GM23248 (cell line): ENCODE results near the gene RERE. TPM values are rescaled to one million over a fixed set of nuclear protein-coding genes. Genes with fewer than 3 reads are reported as not detected.

ENCODE experiments used
- DNase-seq: peaks from one replicate; pipeline ENCODE4 v3.0.0-alpha.2; 2015
- H2AFZ ChIP-seq: fragments of 200-600 bp; sonication (generic); 2 replicates; pipeline ENCODE4 v1.6.1; 2016; ENCODE audit warnings: antibody characterized with exemption
- H3F3A ChIP-seq: fragments of 200-600 bp; sonication (generic); 2 replicates; pipeline ENCODE4 v1.6.1; 2016; ENCODE audit warnings: mild to moderate bottlenecking, antibody characterized with exemption, mixed run types; ENCODE audit not compliant: insufficient read depth
- H3K27ac ChIP-seq: fragments of 200-600 bp; sonication (generic); 2 replicates; pipeline ENCODE4 v1.5.1; 2016; ENCODE audit warnings: mild to moderate bottlenecking
- H3K27me3 ChIP-seq: fragments of 200-600 bp; sonication (generic); replicated peaks from 2 replicates; pipeline ENCODE4 v1.6.1; 2016; ENCODE audit warnings: mild to moderate bottlenecking; ENCODE audit not compliant: insufficient read depth
- H3K36me3 ChIP-seq: fragments of 200-600 bp; sonication (generic); 2 replicates; pipeline ENCODE4 v1.6.1; 2016; ENCODE audit warnings: low read depth, mild to moderate bottlenecking
- H3K4me1 ChIP-seq: fragments of 200-600 bp; sonication (generic); 2 replicates; pipeline ENCODE4 v1.6.1; 2016; ENCODE audit warnings: mild to moderate bottlenecking; ENCODE audit not compliant: insufficient read depth
- H3K4me2 ChIP-seq: fragments of 200-600 bp; sonication (generic); one replicate; pipeline ENCODE4 v1.6.1; 2016; ENCODE audit warnings: mild to moderate bottlenecking; ENCODE audit not compliant: unreplicated experiment
- H3K4me3 ChIP-seq: fragments of 200-600 bp; sonication (generic); 2 replicates; pipeline ENCODE4 v1.5.1; 2016; ENCODE audit warnings: mild to moderate bottlenecking
- H3K79me2 ChIP-seq: fragments of 200-600 bp; sonication (generic); 2 replicates; pipeline ENCODE4 v1.6.1; 2016; ENCODE audit warnings: mild to moderate bottlenecking; ENCODE audit not compliant: insufficient read depth
- H3K9ac ChIP-seq: fragments of 200-600 bp; sonication (generic); 2 replicates; pipeline ENCODE4 v1.6.1; 2016; ENCODE audit warnings: mild to moderate bottlenecking
- H3K9me2 ChIP-seq: fragments of 200-600 bp; sonication (generic); 2 replicates; pipeline ENCODE4 v1.6.1; 2016; ENCODE audit warnings: mixed run types, mild to moderate bottlenecking, moderate library complexity; ENCODE audit not compliant: insufficient read depth
- H3K9me3 ChIP-seq: fragments of 200-600 bp; sonication (generic); one replicate; pipeline ENCODE4 v1.6.1; 2017; ENCODE audit warnings: low read depth
- H4K20me1 ChIP-seq: fragments of 200-600 bp; sonication (generic); 2 replicates; pipeline ENCODE4 v1.6.0; 2016; ENCODE audit not compliant: insufficient read depth
- EZH2 ChIP-seq: fragments of 200-600 bp; sonication (generic); IDR thresholded peaks from 2 replicates; pipeline ENCODE4 v1.6.1; 2018; ENCODE audit warnings: antibody characterized with exemption, mild to moderate bottlenecking; ENCODE audit not compliant: insufficient read depth, poor library complexity, severe bottlenecking
- EZH2phosphoT487 ChIP-seq: fragments of 200-600 bp; sonication (generic); IDR thresholded peaks from 2 replicates; pipeline ENCODE4 v1.6.1; 2018; ENCODE audit warnings: antibody characterized with exemption, moderate library complexity, mild to moderate bottlenecking, low read depth; ENCODE audit not compliant: insufficient read depth
- WGBS, 2 experiments: methylation state at CpG; one replicate each; pipeline ENCODE4 v1.1.6; 2015 to 2017; ENCODE audit warnings: low lambda C conversion rate in 2 of 2, low coverage in 1 of 2; ENCODE audit errors: missing lambda C conversion rate in 2 of 2; 5-methylcytosine and 5-hydroxymethylcytosine counted together
- in situ Hi-C: fragments of 300-500 bp; cut with MboI; formaldehyde crosslinking; loops from 2 replicates; pipeline ENCODE4 v1.15.0; 2020
- polyA plus RNA-seq: library from polyadenylated mRNA; unstranded; fragments of >200 nt; fragmentation: Nextera tagmentation; extraction: Ambion mirVana; gene quantifications from 2 replicates; pipeline ENCODE4 v1.2.1, GENCODE V29; 2016
- total RNA-seq: library from RNA; depleted of rRNA; stranded (reverse); fragments of >200 nt; shearing (Covaris generic); gene quantifications from 2 replicates; pipeline ENCODE4 v1.2.3, GENCODE V29; 2014

RERE gene
- total and polyA plus RNA-seq, 2 experiments from 2014 or later: 26.0 to 26.2 TPM

DNA sequence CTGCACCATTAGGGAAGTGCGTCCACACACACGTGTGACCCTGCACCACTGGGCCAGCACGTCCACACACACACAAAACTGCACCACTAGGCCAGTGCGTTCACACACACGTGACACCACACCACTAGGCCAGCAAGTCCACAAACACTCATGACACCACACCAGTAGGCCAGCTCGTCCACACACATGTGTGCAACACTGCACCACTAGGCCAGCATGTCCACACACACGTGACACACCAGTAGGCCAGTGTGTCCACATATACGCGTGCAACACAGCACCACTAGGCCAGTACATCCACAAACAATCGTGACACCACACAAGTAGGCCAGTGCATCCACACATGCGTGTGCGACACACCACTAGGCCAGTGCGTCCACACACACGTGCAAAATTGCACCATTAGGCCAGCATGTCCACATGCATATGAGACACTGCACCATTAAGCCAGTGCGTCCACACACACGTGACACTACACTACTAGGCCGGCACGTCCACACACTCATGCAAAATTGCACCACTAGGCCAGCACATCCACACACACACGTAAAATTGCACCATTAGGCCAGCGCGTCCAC, 264.5 kb downstream of the RERE start:
- no peak for DNase-seq
- H3K36me3 ChIP-seq: no peaks in the 10 kb centered on the region
- peaks cover 10% of the 10 kb centered on the region for H3K79me2 ChIP-seq
- H2AFZ ChIP-seq: no peak overlapping the region
- no peaks in the 10 kb centered on the region for H3K9me2 ChIP-seq
- H3K4me1 ChIP-seq: no peaks in the 10 kb centered on the region
- WGBS, 2 experiments: 97 to 98% methylated on average over 21 of the region's 21 CpGs
- no peak overlapping the region for H3K4me2 ChIP-seq
- TF ChIP-seq EZH2phosphoT487 (no peak), EZH2 (no peak)
- no peaks in the 10 kb centered on the region for H3F3A ChIP-seq
- H3K9me3 ChIP-seq: no peaks in the 10 kb centered on the region
- in situ Hi-C loops: loop anchor here (10.0 to 25.0 kb wide), 2 partner anchors 182 to 284 kb away; no protein-coding TSS in a partner anchor
- H4K20me1 ChIP-seq: no peaks in the 10 kb centered on the region
- H3K9ac ChIP-seq: no peak overlapping the region
- H3K4me3 ChIP-seq: no peak overlapping the region
- no peak overlapping the region for H3K27ac ChIP-seq
- no peaks in the 10 kb centered on the region for H3K27me3 ChIP-seq

DNA sequence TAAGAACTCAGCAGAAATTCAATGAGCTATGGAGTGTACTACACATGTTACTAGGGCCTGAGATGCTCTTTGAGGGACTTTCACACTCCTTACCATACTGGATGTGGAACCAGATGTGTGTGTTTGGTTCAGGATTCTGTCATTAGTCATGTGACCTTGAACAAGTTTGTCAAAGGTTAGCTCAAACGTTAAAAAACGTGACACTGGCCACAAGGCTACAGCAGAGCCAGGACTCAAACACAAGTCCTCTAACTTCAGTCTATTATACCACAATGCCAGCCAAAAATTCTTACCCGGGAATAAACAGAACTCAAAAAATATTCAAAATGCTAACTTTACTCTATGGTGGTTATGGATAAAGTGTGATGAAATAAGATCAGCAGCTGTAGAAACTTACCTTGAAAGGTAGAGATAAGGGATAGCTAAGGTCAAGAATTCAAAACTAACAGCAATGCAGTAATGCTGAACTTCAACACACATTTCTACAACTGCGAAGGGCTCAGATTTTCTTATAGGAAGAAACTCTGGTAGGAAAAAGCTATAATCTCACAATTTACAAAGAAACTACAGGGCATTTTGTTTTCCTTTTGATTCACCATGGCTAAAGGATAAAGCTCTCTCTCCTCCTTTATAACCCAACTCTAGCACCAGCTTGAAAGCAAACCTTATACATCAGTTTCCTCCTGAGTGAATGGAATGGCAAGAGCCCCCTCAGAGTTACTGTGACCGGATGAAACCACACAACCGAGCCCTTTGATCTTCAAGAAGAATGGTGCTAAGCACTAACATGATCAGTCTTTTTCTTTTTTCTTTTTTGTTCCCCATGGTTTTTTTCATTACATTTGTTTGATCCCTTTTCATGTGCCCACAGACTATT, 265.6 kb downstream of the RERE start:
- H3K9me2 ChIP-seq: no peaks in the 10 kb centered on the region
- H2AFZ ChIP-seq: no peak overlapping the region
- in situ Hi-C loops: loop anchor here (10.0 to 25.0 kb wide), 2 partner anchors 183 to 285 kb away; no protein-coding TSS in a partner anchor
- H3K4me1 ChIP-seq: no peaks in the 10 kb centered on the region
- DNase-seq: no peak
- H3K4me2 ChIP-seq: no peak overlapping the region
- H3K79me2 ChIP-seq: peaks cover 15% of the 10 kb centered on the region
- no peak overlapping the region for H3K4me3 ChIP-seq
- H3K36me3 ChIP-seq: no peaks in the 10 kb centered on the region
- no peak overlapping the region for H3K9ac ChIP-seq
- H4K20me1 ChIP-seq: no peaks in the 10 kb centered on the region
- no peaks in the 10 kb centered on the region for H3K9me3 ChIP-seq
- no peaks in the 10 kb centered on the region for H3K27me3 ChIP-seq
- no peaks in the 10 kb centered on the region for H3F3A ChIP-seq
- WGBS, 2 experiments: 75 to 76% methylated on average over 6 of the region's 6 CpGs
- TF ChIP-seq EZH2phosphoT487: no peak
- TF ChIP-seq EZH2: no peak
- H3K27ac ChIP-seq: no peak overlapping the region

DNA sequence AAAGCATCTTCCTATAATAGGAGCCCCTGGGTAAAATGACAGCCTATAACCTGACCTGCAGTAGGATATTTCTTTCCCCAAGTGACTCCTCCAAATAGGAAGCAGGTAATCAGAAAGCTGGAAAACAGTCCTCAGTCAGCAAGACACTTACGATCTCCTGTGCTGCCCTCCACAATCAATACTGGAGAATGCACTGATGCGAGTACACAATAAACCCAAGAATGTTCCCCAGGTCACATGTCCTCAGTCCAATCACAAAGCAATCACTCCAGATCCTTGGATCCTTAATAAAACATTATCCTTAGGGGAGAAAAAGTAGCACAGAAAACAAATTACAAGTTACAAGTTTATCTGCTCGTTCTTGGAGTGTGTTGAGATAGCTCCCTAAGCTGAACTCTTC, 266.4 kb downstream of the RERE start:
- Histone ChIP-seq H3K4me2 (no peak overlapping the region), H3K9me3 (no peaks in the 10 kb centered on the region), H3K79me2 (peaks cover 15% of the 10 kb centered on the region), H2AFZ (no peak overlapping the region), H3K4me3 (no peak overlapping the region), H3K27ac (no peak overlapping the region), H3F3A (no peaks in the 10 kb centered on the region), H3K9me2 (no peaks in the 10 kb centered on the region), H4K20me1 (no peaks in the 10 kb centered on the region), H3K9ac (no peak overlapping the region), H3K4me1 (no peaks in the 10 kb centered on the region), H3K36me3 (no peaks in the 10 kb centered on the region), H3K27me3 (no peaks in the 10 kb centered on the region)
- WGBS, 2 experiments: 81 to 83% methylated on average over 3 of the region's 3 CpGs
- DNase-seq: no peak
- TF ChIP-seq EZH2phosphoT487 (no peak), EZH2 (no peak)
- in situ Hi-C loops: loop anchor here (10.0 to 25.0 kb wide), 2 partner anchors 184 to 286 kb away; no protein-coding TSS in a partner anchor

DNA sequence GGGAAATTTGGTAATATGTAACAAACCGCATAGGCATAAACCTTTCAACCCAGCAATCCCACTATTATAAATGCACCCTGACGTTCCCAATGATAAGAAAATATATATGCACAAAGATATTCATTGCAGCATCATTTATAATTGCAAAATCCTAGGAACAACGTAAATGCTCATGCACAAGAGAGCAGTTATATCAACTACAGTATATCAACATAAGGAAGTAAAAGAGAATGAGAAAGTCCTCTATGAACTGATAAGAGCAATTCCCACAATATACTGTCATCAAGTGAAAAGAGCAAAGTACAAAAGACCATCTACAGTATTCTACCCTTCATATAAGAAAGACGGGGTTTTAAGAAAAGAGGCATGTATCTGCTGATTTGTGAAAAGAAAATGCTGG, 269.6 kb downstream of the RERE start:
- Histone ChIP-seq H3K9me2 (no peaks in the 10 kb centered on the region), H3K4me1 (no peaks in the 10 kb centered on the region), H2AFZ (no peak overlapping the region), H3K27me3 (no peaks in the 10 kb centered on the region), H3K36me3 (0 out of 2 replicates have a peak, but pooled peaks cover 3% of the 10 kb centered on the region), H3K4me2 (no peak overlapping the region), H3F3A (no peaks in the 10 kb centered on the region), H3K9ac (no peak overlapping the region), H3K9me3 (no peaks in the 10 kb centered on the region), H3K27ac (no peak overlapping the region), H3K79me2 (peaks cover 7% of the 10 kb centered on the region), H4K20me1 (no peaks in the 10 kb centered on the region), H3K4me3 (no peak overlapping the region)
- 95 to 97% methylated on average over 4 of the region's 4 CpGs for WGBS, 2 experiments
- in situ Hi-C loops: no loop called here
- no peak for DNase-seq
- TF ChIP-seq EZH2 (no peak), EZH2phosphoT487 (no peak)
